Measurements from ENCODE around the gene CEP20.

The CEP20 gene

DNA sequence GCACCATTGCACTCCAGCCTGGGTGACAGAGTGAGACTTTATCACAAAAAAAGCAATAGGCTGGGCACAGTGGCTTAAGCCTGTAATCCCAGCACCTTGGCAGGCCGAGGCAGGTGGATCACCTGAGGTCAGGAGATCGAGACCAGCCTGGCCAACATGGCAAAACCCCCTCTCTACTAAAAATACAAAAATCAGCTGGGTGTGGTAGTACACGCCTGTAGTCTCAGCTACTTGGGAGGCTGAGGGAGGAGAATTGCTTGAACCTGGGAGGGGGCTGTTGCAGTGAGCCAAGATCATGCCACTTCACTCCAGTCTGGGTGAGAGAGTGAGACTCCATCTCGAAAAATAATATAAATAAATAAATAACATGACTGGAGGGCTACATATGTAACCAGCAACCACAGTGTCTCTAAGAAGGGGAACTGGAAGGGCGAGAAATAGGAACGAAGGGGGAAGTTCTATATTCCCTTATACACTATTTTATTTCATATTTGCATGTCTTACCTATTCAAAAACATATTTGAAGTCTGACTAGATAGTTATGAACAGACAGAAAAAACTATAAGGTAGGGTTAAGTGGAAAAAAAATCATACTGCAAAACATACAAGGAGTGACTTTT lies 57.5 kb downstream of the CEP20 start:
- H2AFZ ChIP-seq (ENCODE audit: low read depth, low read length), result no peak overlapping the region
- H3K27me3 ChIP-seq (ENCODE audit: insufficient read depth, low read length), result no peaks in the 10 kb centered on the region

DNA sequence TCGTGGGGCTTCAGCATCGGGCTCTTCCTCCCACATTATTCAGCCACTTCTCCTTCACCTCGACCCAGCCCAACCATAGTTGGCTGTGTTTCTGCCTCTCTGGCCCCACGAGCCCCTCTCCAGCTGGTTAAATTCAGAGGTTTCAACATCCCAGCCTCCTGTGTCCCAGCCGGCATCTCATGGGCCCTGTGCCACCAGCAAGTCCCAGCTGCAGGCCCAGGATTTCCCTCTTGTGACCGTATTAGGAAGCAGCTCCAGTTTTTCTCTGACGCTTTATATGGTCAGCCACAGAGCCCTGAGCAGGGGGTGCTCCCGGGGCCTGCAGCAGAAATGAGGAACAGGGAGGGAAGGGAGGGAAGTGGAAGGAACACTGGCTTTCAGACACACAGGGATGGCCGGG lies 58.9 kb downstream of the CEP20 start:
- no peak overlapping the region for H2AFZ ChIP-seq (ENCODE audit: low read depth, low read length)
- no peaks in the 10 kb centered on the region for H3K36me3 ChIP-seq (ENCODE audit: insufficient read depth, low read length)
- H3K4me3 ChIP-seq (ENCODE audit: low read length), result no peak overlapping the region
- H3K4me1 ChIP-seq (ENCODE audit: insufficient read depth, low read length), result no peaks in the 10 kb centered on the region
- H3K27me3 ChIP-seq (ENCODE audit: insufficient read depth, low read length), result no peaks in the 10 kb centered on the region
- H3K9me3 ChIP-seq (ENCODE audit: low read length), result no peaks in the 10 kb centered on the region

More for the DNA sequence above, 57.5 kb downstream of the CEP20 start:
- Histone ChIP-seq H3K9me3 (ENCODE audit: low read length) (no peaks in the 10 kb centered on the region), H3K4me1 (ENCODE audit: insufficient read depth, low read length) (no peaks in the 10 kb centered on the region), H3K36me3 (ENCODE audit: insufficient read depth, low read length) (no peaks in the 10 kb centered on the region), H3K4me3 (ENCODE audit: low read length) (no peak overlapping the region)

DNA sequence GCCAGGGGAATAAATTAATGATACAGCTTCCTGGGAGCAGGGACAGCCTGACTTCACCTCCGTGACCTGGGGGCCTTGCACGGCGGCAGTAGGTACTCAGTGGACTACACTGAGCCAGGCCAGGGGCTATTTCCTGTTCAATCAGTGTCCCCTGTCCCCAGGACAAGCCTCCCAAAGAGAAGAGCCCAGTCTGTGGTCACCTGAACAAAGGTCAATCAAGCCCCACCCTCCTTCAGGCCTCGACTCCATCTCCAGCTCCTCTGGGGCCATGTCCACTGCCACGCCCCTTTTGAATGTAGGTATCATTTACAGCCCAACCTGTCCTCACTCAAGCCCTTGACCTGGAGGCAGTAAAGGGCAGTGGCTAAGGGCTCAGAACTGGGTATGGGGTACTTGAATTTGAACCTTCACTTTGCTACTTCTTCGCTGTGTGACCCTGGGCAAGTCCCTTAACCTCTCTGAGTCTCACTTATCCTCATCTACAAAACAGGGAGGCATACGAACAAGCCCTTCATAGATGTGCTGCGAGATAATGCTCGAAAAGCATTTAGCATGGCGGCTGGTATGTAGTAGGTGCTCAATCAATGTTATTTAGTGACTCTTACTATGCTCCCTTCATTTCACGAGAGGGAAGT lies 60.6 kb downstream of the CEP20 start:
- no peaks in the 10 kb centered on the region for H3K36me3 ChIP-seq (ENCODE audit: insufficient read depth, low read length)
- no peaks in the 10 kb centered on the region for H3K4me1 ChIP-seq (ENCODE audit: insufficient read depth, low read length)
- no peaks in the 10 kb centered on the region for H3K27me3 ChIP-seq (ENCODE audit: insufficient read depth, low read length)
- no peaks in the 10 kb centered on the region for H3K9me3 ChIP-seq (ENCODE audit: low read length)
- H3K4me3 ChIP-seq (ENCODE audit: low read length), result no peak overlapping the region
- no peak overlapping the region for H2AFZ ChIP-seq (ENCODE audit: low read depth, low read length)

DNA sequence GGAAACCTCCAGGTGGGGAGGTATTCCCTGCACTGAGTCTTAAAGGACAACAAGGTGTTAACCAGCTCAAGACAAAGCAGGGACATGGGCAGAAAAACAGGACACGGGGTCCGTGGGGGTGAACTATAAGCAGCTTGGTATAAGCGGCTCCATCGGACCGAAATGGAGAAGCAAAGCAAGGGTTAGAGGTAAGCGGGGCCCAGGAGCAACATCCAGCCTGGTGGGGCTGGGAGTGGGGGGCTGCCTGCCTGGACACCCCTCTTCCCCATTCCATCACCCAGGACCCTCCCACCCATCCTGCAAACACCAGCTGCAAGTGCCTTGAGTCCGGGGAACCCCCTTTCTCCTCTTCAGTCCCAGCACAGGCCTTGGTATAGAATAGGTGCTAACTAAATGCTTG lies 61.1 kb downstream of the CEP20 start:
- Histone ChIP-seq H2AFZ (ENCODE audit: low read depth, low read length) (no peak overlapping the region), H3K36me3 (ENCODE audit: insufficient read depth, low read length) (no peaks in the 10 kb centered on the region), H3K4me3 (ENCODE audit: low read length) (no peak overlapping the region), H3K9me3 (ENCODE audit: low read length) (no peaks in the 10 kb centered on the region), H3K27me3 (ENCODE audit: insufficient read depth, low read length) (no peaks in the 10 kb centered on the region), H3K4me1 (ENCODE audit: insufficient read depth, low read length) (no peaks in the 10 kb centered on the region)

DNA sequence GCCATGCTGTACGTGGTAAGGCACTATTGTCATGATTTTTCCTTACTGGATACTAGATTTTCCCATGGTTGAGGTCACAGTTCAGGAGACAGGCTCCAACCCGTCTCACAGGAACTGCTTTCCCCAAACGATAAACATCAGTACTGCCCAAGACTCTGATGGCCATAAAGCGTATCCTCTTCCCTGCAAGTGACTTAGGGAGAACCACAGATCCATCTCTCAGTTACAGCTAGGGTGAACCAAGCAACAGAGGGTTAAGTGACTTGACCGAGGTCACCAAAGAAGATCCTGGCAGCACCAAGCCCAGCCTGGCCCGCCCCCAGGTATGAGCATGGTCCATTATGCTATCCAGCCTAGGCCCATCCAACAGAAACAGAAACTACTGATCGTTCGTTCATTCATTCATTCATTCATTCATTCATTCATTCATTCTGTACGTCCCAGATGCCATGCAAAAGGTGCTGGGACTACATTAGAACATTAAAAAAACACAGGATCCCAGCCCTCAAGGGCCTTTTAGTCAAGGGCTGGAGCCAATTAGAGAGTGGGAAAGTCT lies 62.6 kb downstream of the CEP20 start:
- Histone ChIP-seq H3K4me3 (ENCODE audit: low read length) (no peak overlapping the region), H3K4me1 (ENCODE audit: insufficient read depth, low read length) (no peaks in the 10 kb centered on the region), H3K27me3 (ENCODE audit: insufficient read depth, low read length) (no peaks in the 10 kb centered on the region), H3K9me3 (ENCODE audit: low read length) (no peaks in the 10 kb centered on the region), H2AFZ (ENCODE audit: low read depth, low read length) (no peak overlapping the region), H3K36me3 (ENCODE audit: insufficient read depth, low read length) (no peaks in the 10 kb centered on the region)

DNA sequence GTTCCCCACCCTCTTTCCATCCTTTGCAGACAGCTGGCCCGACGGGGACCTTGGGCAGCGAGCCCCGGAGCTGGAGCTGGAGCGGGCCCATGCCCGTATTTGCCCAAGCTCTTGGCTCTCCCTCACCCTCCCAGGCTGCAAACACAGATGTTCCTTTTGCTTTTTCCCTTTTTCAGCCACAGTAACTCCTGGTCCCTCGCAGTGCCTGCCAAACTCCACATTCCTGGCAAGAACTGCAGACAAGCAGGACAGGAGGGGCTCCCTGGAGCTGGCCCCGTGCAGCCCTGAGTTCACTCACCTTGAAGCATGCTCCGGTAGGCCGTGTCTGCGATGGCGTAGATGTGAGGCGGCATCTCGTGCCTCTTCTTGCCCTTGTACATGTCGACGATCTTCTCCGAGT lies 65.4 kb downstream of the CEP20 start:
- Histone ChIP-seq H3K27me3 (ENCODE audit: insufficient read depth, low read length) (no peaks in the 10 kb centered on the region), H3K4me1 (ENCODE audit: insufficient read depth, low read length) (no peaks in the 10 kb centered on the region), H3K4me3 (ENCODE audit: low read length) (no peak overlapping the region), H3K9me3 (ENCODE audit: low read length) (no peaks in the 10 kb centered on the region), H3K36me3 (ENCODE audit: insufficient read depth, low read length) (no peaks in the 10 kb centered on the region), H2AFZ (ENCODE audit: low read depth, low read length) (no peak overlapping the region)

DNA sequence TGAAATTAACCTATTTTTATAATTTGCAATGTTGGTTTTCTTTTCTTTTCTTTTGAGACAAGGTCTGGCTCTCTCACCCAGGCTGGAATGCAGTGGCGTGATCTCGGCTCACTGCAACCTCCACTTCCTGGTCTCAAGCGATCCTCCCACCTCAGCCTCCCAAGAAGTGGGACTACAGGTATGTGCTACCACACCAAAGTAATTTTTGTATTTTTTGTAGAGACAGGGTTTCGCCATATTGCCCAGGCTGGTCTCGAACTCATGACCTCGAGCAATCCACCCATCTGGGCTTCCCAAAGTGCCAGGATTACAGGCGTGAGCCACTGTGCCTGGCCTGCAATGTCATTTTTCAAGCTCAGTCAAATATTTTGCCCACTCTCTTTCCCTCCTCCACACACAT lies 67.6 kb downstream of the CEP20 start:
- Histone ChIP-seq H3K4me3 (ENCODE audit: low read length) (no peak overlapping the region), H3K27me3 (ENCODE audit: insufficient read depth, low read length) (no peaks in the 10 kb centered on the region), H3K36me3 (ENCODE audit: insufficient read depth, low read length) (no peaks in the 10 kb centered on the region), H2AFZ (ENCODE audit: low read depth, low read length) (no peak overlapping the region), H3K9me3 (ENCODE audit: low read length) (no peaks in the 10 kb centered on the region), H3K4me1 (ENCODE audit: insufficient read depth, low read length) (no peaks in the 10 kb centered on the region)

DNA sequence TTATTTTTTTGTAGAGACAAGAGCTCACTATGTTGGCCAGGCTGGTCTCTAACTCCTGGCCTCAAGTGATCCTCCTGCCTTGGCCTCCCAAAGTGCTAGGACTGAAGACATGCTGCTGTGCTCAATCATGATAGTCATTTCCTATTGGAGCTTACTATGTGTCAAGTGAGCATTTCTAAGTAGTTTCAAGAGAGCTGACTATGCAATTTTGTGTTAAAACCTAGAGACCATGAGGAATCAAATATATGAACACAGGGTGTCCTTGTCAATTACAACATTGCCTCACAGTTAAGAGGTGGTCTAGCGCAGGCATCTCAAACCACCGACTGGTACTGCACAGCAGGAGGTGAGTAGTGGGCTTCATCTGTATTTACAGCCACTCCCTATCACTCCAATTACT lies 69.4 kb downstream of the CEP20 start:
- H3K27me3 ChIP-seq (ENCODE audit: insufficient read depth, low read length), result no peaks in the 10 kb centered on the region
- no peak overlapping the region for H2AFZ ChIP-seq (ENCODE audit: low read depth, low read length)
- H3K4me3 ChIP-seq (ENCODE audit: low read length), result no peak overlapping the region
- H3K36me3 ChIP-seq (ENCODE audit: insufficient read depth, low read length), result no peaks in the 10 kb centered on the region
- no peaks in the 10 kb centered on the region for H3K9me3 ChIP-seq (ENCODE audit: low read length)
- H3K4me1 ChIP-seq (ENCODE audit: insufficient read depth, low read length), result no peaks in the 10 kb centered on the region

DNA sequence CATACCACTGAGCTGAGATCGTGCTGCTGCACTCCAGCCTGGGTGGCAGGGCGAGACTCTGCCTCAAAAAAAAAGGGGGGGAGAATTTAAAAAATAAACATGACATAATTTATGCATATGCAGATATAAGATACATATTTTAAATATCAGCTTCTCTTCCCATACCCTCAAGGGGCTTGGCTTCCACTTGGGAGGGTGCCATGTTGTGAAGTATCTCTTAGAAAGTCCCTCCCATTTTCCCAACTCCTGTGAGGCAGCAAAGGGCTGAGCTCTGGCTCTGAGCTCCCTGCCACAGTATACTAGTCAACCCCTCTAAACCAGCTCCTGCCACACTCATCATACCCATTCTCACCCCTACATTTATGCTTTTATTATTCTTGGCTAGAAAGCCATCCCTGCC lies 71.0 kb downstream of the CEP20 start:
- Histone ChIP-seq H3K4me3 (ENCODE audit: low read length) (no peak overlapping the region), H3K36me3 (ENCODE audit: insufficient read depth, low read length) (no peaks in the 10 kb centered on the region), H3K9me3 (ENCODE audit: low read length) (no peaks in the 10 kb centered on the region), H3K4me1 (ENCODE audit: insufficient read depth, low read length) (no peaks in the 10 kb centered on the region), H2AFZ (ENCODE audit: low read depth, low read length) (no peak overlapping the region), H3K27me3 (ENCODE audit: insufficient read depth, low read length) (no peaks in the 10 kb centered on the region)

DNA sequence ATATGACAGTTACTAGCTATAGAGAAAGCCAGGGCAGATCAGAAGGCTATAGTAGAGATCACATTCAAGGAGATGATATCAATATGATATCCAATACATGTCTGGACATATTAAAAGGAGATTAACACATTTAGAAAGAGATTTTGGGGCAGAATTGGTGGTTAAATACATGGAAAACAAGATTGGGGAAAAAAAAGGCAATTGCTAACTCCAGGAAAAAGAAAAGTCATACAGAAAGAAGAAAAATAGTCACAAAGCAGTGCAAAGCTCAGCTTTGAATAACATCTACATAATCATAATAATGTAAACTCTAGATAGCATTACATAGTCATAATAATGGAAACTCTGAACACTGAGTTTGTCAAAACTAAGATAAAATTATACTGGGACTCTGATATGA lies 72.2 kb downstream of the CEP20 start:
- Histone ChIP-seq H3K9me3 (ENCODE audit: low read length) (no peaks in the 10 kb centered on the region), H3K27me3 (ENCODE audit: insufficient read depth, low read length) (no peaks in the 10 kb centered on the region), H2AFZ (ENCODE audit: low read depth, low read length) (no peak overlapping the region), H3K4me3 (ENCODE audit: low read length) (no peak overlapping the region), H3K4me1 (ENCODE audit: insufficient read depth, low read length) (no peaks in the 10 kb centered on the region), H3K36me3 (ENCODE audit: insufficient read depth, low read length) (no peaks in the 10 kb centered on the region)
